Neural cell (in vitro differentiated cells): ENCODE results near the gene LAIR2. TPM values are rescaled to one million over a fixed set of nuclear protein-coding genes. Genes with fewer than 3 reads are reported as not detected.

ENCODE experiments used
- H2AFZ ChIP-seq: fragments of 200-600, 300-800 bp; sonication (generic), shearing (Covaris generic); 2 replicates; pipeline ENCODE4 v1.6.0; 2014; ENCODE audit warnings: low read depth, mild to moderate bottlenecking, antibody characterized with exemption, low read length, moderate library complexity
- H3F3A ChIP-seq: fragments of 200-600 bp; shearing (Covaris generic); 2 replicates; pipeline ENCODE4 v1.6.1; 2016; ENCODE audit warnings: mild to moderate bottlenecking, moderate library complexity, mixed read lengths, antibody characterized with exemption, low read length; ENCODE audit not compliant: insufficient read depth, poor library complexity, severe bottlenecking
- H3K27ac ChIP-seq: fragments of 200-600, 300-800 bp; sonication (generic), shearing (Covaris generic); 2 replicates; pipeline ENCODE4 v1.5.1; 2014; ENCODE audit warnings: mild to moderate bottlenecking, low read length, moderate library complexity
- H3K27me3 ChIP-seq: fragments of 300-800, 200-600 bp; sonication (generic), shearing (Covaris generic); 2 replicates; pipeline ENCODE4 v1.6.0; 2014; ENCODE audit warnings: mild to moderate bottlenecking, low read depth, low read length, moderate library complexity; ENCODE audit not compliant: insufficient read depth
- H3K36me3 ChIP-seq: fragments of 300-800, 200-600 bp; sonication (generic), shearing (Covaris generic); 2 replicates; pipeline ENCODE4 v1.5.1; 2014; ENCODE audit warnings: mild to moderate bottlenecking, antibody characterized with exemption, low read length, moderate library complexity; ENCODE audit not compliant: insufficient read depth
- H3K4me2 ChIP-seq: fragments of 300-800, 200-600 bp; sonication (generic), shearing (Covaris generic); 2 replicates; pipeline ENCODE4 v1.6.0; 2014; ENCODE audit warnings: mild to moderate bottlenecking, low read length
- H3K4me3 ChIP-seq: fragments of 300-800, 200-600 bp; sonication (generic), shearing (Covaris generic); 2 replicates; pipeline ENCODE4 v1.5.1; 2014; ENCODE audit warnings: mild to moderate bottlenecking, low read length, moderate library complexity
- H3K79me2 ChIP-seq: fragments of 200-600 bp; shearing (Covaris generic); replicated peaks from 2 replicates; pipeline ENCODE4 v1.6.0; 2014; ENCODE audit warnings: mild to moderate bottlenecking, low read length, moderate library complexity; ENCODE audit not compliant: insufficient read depth
- H3K9ac ChIP-seq: fragments of 300-800, 200-600 bp; sonication (generic), shearing (Covaris generic); 2 replicates; pipeline ENCODE4 v1.6.1; 2016; ENCODE audit warnings: mild to moderate bottlenecking, low read length, mixed read lengths
- H3K9me2 ChIP-seq: fragments of 200-600 bp; shearing (Covaris generic); 2 replicates; pipeline ENCODE4 v1.6.1; 2016; ENCODE audit warnings: mild to moderate bottlenecking, low read length, mixed read lengths; ENCODE audit not compliant: insufficient read depth
- H3K9me3 ChIP-seq: fragments of 200-600, 300-800 bp; sonication (generic), shearing (Covaris generic); 2 replicates; pipeline ENCODE4 v1.6.1; 2016; ENCODE audit warnings: mild to moderate bottlenecking, mixed run types, low read length, moderate library complexity, mixed read lengths
- H4K20me1 ChIP-seq: fragments of 200-600 bp; shearing (Covaris generic); 2 replicates; pipeline ENCODE4 v1.6.1; 2016; ENCODE audit warnings: mild to moderate bottlenecking, mixed run types; ENCODE audit not compliant: insufficient read depth
- CTCF ChIP-seq: fragments of 450-650 bp; IDR thresholded peaks from 2 replicates; pipeline ENCODE4 v1.5.1; 2014; ENCODE audit warnings: antibody characterized with exemption, mild to moderate bottlenecking, moderate library complexity; ENCODE audit not compliant: poor library complexity, severe bottlenecking
- EP300 ChIP-seq: fragments of 450-650 bp; conservative IDR thresholded peaks from 2 replicates; pipeline ENCODE4 v1.6.1; 2014; ENCODE audit warnings: antibody characterized with exemption, mild to moderate bottlenecking, moderate library complexity; ENCODE audit not compliant: poor library complexity, severe bottlenecking
- EZH2 ChIP-seq: fragments of 200-600, 300-800 bp; shearing (Covaris generic), sonication (generic); IDR thresholded peaks from 2 replicates; pipeline ENCODE4 v1.6.1; 2014; ENCODE audit warnings: antibody characterized with exemption, low read length, borderline replicate concordance, mild to moderate bottlenecking; ENCODE audit not compliant: insufficient read depth, poor library complexity, severe bottlenecking
- MXI1 ChIP-seq: fragments of 450-650 bp; conservative IDR thresholded peaks from 2 replicates; pipeline ENCODE4 v1.6.1; 2014; ENCODE audit warnings: antibody characterized with exemption, mild to moderate bottlenecking; ENCODE audit not compliant: poor library complexity, severe bottlenecking
- POLR2AphosphoS5 ChIP-seq: IDR thresholded peaks from 2 replicates; pipeline ENCODE4 v1.6.1; 2012
- RAD21 ChIP-seq: fragments of 450-650 bp; conservative IDR thresholded peaks from 2 replicates; pipeline ENCODE4 v1.6.1; 2014; ENCODE audit warnings: antibody characterized with exemption, mild to moderate bottlenecking, moderate library complexity
- REST ChIP-seq: IDR thresholded peaks from 2 replicates; pipeline ENCODE4 v1.6.1; 2012; ENCODE audit warnings: borderline replicate concordance
- SMC3 ChIP-seq: fragments of 450-650 bp; conservative IDR thresholded peaks from 2 replicates; pipeline ENCODE4 v1.6.1; 2014; ENCODE audit warnings: antibody characterized with exemption, mild to moderate bottlenecking, moderate library complexity; ENCODE audit not compliant: poor library complexity
- TAF1 ChIP-seq: IDR thresholded peaks from 2 replicates; pipeline ENCODE4 v1.6.1; 2012; ENCODE audit warnings: low read depth
- polyA plus RNA-seq: library from polyadenylated mRNA; depleted of rRNA; stranded (reverse); fragments of >200 nt; gene quantifications from 2 replicates; pipeline ENCODE4 v1.2.3, GENCODE V29; 2014

Gene LAIR2
- polyA plus RNA-seq, 1 donor from 2014 or later = not detected

- Histone ChIP-seq H3K4me2 (no peak overlapping the region), H3K27ac (no peak overlapping the region), H4K20me1 (no peaks in the 10 kb centered on the region), H3K4me3 (no peak overlapping the region), H2AFZ (no peak overlapping the region), H3K36me3 (no peaks in the 10 kb centered on the region), H3F3A (no peaks in the 10 kb centered on the region), H3K27me3 (no peaks in the 10 kb centered on the region), H3K9me3 (no peaks in the 10 kb centered on the region), H3K9ac (no peak overlapping the region), H3K9me2 (no peaks in the 10 kb centered on the region), H3K79me2 (no peaks in the 10 kb centered on the region)
- TF ChIP-seq CTCF (no peak), EZH2 (no peak), EP300 (no peak), TAF1 (no peak), SMC3 (no peak), POLR2AphosphoS5 (no peak), MXI1 (no peak), RAD21 (no peak), REST (no peak)
Observed at GRCh38 chr19:54535601-54536000, 33.0 kb downstream of the LAIR2 start.

GRCh38 chr19:54536956-54537355 lies 34.3 kb downstream of the LAIR2 start:
- H3K4me2 ChIP-seq = no peak overlapping the region
- H3K9me3 ChIP-seq = no peaks in the 10 kb centered on the region
- no peak overlapping the region for H3K27ac ChIP-seq
- no peaks in the 10 kb centered on the region for H3K9me2 ChIP-seq
- H3F3A ChIP-seq = no peaks in the 10 kb centered on the region
- no peaks in the 10 kb centered on the region for H3K27me3 ChIP-seq
- no peaks in the 10 kb centered on the region for H4K20me1 ChIP-seq
- H3K79me2 ChIP-seq = no peaks in the 10 kb centered on the region
- no peaks in the 10 kb centered on the region for H3K36me3 ChIP-seq
- H3K9ac ChIP-seq = no peak overlapping the region
- no peak overlapping the region for H2AFZ ChIP-seq
- no peak overlapping the region for H3K4me3 ChIP-seq
- no peak for TF ChIP-seq EZH2
- TF ChIP-seq SMC3 = no peak
- TF ChIP-seq TAF1 = no peak
- TF ChIP-seq CTCF = no peak
- no peak for TF ChIP-seq MXI1
- no peak for TF ChIP-seq POLR2AphosphoS5
- no peak for TF ChIP-seq RAD21
- no peak for TF ChIP-seq REST
- no peak for TF ChIP-seq EP300
